ENCODE measurements around the gene CDH13.

GRCh38 chr16:83762992-83763358 lies 1136.2 kb downstream of the CDH13 start:
- TF ChIP-seq, protein P1, sequence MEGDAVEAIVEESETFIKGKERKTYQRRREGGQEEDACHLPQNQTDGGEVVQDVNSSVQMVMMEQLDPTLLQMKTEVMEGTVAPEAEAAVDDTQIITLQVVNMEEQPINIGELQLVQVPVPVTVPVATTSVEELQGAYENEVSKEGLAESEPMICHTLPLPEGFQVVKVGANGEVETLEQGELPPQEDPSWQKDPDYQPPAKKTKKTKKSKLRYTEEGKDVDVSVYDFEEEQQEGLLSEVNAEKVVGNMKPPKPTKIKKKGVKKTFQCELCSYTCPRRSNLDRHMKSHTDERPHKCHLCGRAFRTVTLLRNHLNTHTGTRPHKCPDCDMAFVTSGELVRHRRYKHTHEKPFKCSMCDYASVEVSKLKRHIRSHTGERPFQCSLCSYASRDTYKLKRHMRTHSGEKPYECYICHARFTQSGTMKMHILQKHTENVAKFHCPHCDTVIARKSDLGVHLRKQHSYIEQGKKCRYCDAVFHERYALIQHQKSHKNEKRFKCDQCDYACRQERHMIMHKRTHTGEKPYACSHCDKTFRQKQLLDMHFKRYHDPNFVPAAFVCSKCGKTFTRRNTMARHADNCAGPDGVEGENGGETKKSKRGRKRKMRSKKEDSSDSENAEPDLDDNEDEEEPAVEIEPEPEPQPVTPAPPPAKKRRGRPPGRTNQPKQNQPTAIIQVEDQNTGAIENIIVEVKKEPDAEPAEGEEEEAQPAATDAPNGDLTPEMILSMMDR (IDR thresholded peaks at IDR 0.05) = no peak
- TF ChIP-seq POLR2A (IDR thresholded peaks at IDR 0.05) = no peak

Measured in thyroid gland (tissue), 4 donors.